ENCODE results near the gene EFCAB10. TPM values are rescaled to one million over a fixed set of nuclear protein-coding genes. Genes with fewer than 3 reads are reported as not detected.

The EFCAB10 gene
- total and polyA plus RNA-seq, 2 of the 13 experiments (the other 11 are each of a cell fraction or from before 2014, with no cell fraction given) = 0.40 TPM; not detected in 1

GRCh38 chr7:105531792-105532671 lies 49.3 kb downstream of the EFCAB10 start, which contains the start of gene RINT1 (continued):
- TF ChIP-seq NFATC3 (CRISPR knock-in tag; IDR thresholded peaks at IDR 0.05) = peak; percentile 88; the same call in 1 of the 2 replicates
- peak; percentile 58; the same call in 1 of the 2 replicates for TF ChIP-seq AHR (CRISPR knock-in tag; IDR thresholded peaks at IDR 0.05)
- TF ChIP-seq ZNF333 (CRISPR knock-in tag; IDR thresholded peaks at IDR 0.05; ENCODE audit: borderline replicate concordance) = peak; percentile 94
- peak; percentile 43; the same call in 1 of the 2 replicates for TF ChIP-seq ZNF609 (CRISPR knock-in tag; IDR thresholded peaks at IDR 0.05; ENCODE audit: borderline replicate concordance)
- TF ChIP-seq TBX3 (IDR thresholded peaks at IDR 0.05; ENCODE audit: borderline replicate concordance) = no peak
- TF ChIP-seq ZNF264 (CRISPR knock-in tag; IDR thresholded peaks at IDR 0.05) = no peak
- peak; percentile 81; the same call in 1 of the 2 replicates for TF ChIP-seq ZNF704 (CRISPR knock-in tag; IDR thresholded peaks at IDR 0.05; ENCODE audit: borderline replicate concordance)
- no peak for TF ChIP-seq ATF7 (IDR thresholded peaks at IDR 0.05)
- peak; percentile 42; the same call in 1 of the 2 replicates for TF ChIP-seq ATF7 (CRISPR knock-in tag; IDR thresholded peaks at IDR 0.05)
- no peak for TF ChIP-seq JUN (CRISPR knock-in tag; IDR thresholded peaks at IDR 0.05)
- TF ChIP-seq TFDP2 (CRISPR knock-in tag; IDR thresholded peaks at IDR 0.05) = peak; percentile 66; the same call in 1 of the 2 replicates
- TF ChIP-seq HIVEP1 (CRISPR knock-in tag; IDR thresholded peaks at IDR 0.05) = peak; percentile 22; the same call in 1 of the 2 replicates
- TF ChIP-seq ZNF276 (CRISPR knock-in tag; IDR thresholded peaks at IDR 0.05; ENCODE audit: low read depth) = no peak
- peak; percentile 50 for TF ChIP-seq ZNF30 (CRISPR knock-in tag; IDR thresholded peaks at IDR 0.05)
- TF ChIP-seq MAZ (IDR thresholded peaks at IDR 0.05; ENCODE audit: borderline replicate concordance, low read depth, low read length) = peak; percentile 54; the same call in 1 of the 2 replicates
- TF ChIP-seq MAZ (CRISPR knock-in tag; IDR thresholded peaks at IDR 0.05; ENCODE audit: low read depth) = peak; percentile 75; the same call in 1 of the 2 replicates
- TF ChIP-seq PAX8 (CRISPR knock-in tag; IDR thresholded peaks at IDR 0.05; ENCODE audit: borderline replicate concordance) = no peak; the same call in 1 of the 2 replicates
- TF ChIP-seq ZNF34 (CRISPR knock-in tag; IDR thresholded peaks at IDR 0.05; ENCODE audit: borderline replicate concordance) = peak; percentile 92; the same call in 1 of the 2 replicates
- no peak for TF ChIP-seq ZEB1 (IDR thresholded peaks at IDR 0.05; ENCODE audit: insufficient replicate concordance, low read depth)
